Activated CD8-positive, alpha-beta T cell treated with anti-CD3 and anti-CD28 coated beads, Interleukin-2, amount 10 ng/mL, durations not matched to agents 7 days and 5 days (primary cell): Measurements from ENCODE around the gene SUPT4H1. TPM values are rescaled to one million over a fixed set of nuclear protein-coding genes. Genes with fewer than 3 reads are reported as not detected.

Experiments used
- ATAC-seq: fragments of 150-1000 bp; cut with Tn5 transposase; one replicate; pipeline ENCODE4 v1.10.0; 2021; ENCODE audit warnings: moderate library complexity
- CTCF ChIA-PET: fragments of 350-600 bp; sonication (Branson Sonifier 250); formaldehyde crosslinking; loops from one replicate; lab custom pipeline; 2021; ENCODE audit warnings: antibody characterized with exemption; lab: Charles Lee
- POLR2A ChIA-PET: fragments of 350-600 bp; sonication (Branson Sonifier 250); formaldehyde crosslinking; loops from one replicate; lab custom pipeline; 2021; ENCODE audit warnings: antibody characterized with exemption; lab: Charles Lee
- DNase-seq: peaks from one replicate; pipeline ENCODE4 v3.0.0-alpha.2; 2020
- H3K27ac Mint-ChIP-seq: one replicate; pipeline ENCODE4 v1.8.0; 2021; ENCODE audit warnings: mild to moderate bottlenecking, mixed read lengths
- H3K27me3 Mint-ChIP-seq: one replicate; pipeline ENCODE4 v1.8.0; 2021; ENCODE audit warnings: low read depth, mixed read lengths
- H3K36me3 Mint-ChIP-seq: one replicate; pipeline ENCODE4 v1.8.0; 2021; ENCODE audit warnings: low read depth, mixed read lengths
- H3K4me1 Mint-ChIP-seq: one replicate; pipeline ENCODE4 v1.8.0; 2021; ENCODE audit warnings: low read depth, mixed read lengths
- H3K4me3 Mint-ChIP-seq: one replicate; pipeline ENCODE4 v1.8.0; 2021; ENCODE audit warnings: mild to moderate bottlenecking, mixed read lengths
- H3K9me3 Mint-ChIP-seq: one replicate; pipeline ENCODE4 v1.8.0; 2022; ENCODE audit warnings: mixed read lengths; ENCODE audit not compliant: insufficient read depth
- total RNA-seq, 2 experiments: library from RNA; stranded (reverse); gene quantifications; one replicate each; pipeline ENCODE4 v1.2.3, GENCODE V29; 2021

SUPT4H1 gene
- total RNA-seq, 2 experiments from 2014 or later = 75.2 to 90.8 TPM

DNA sequence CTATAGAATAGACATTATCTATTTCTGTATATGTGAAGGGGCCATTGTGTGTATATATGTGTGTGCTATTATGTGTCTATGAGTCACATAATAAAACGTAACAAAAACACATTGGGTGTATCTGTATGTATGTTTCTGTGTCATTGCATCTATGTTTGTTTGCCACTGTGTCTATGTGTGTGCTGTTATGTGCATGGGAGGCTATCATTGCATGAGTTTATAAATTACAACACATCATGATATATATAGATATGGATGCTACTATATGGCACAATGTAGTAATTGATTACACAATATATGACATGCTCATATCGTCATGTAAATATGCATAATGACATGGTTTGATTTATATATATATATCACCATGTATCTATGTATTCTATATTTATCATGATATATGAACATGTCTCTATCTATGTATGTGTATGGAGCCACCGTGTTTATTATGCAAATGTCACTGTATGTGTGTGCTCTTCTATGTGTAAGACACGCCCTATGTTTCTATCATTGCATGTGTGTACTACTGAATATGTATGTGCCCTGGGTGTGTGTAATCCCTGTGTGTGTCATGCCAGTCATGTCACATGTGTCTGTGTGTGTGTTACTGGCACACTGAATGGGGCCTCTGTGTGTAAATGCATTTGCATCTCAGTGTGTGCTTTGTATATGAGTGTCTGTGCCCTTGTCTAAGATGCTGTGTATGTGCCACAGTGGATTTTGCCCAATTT is 22.0 kb downstream of the SUPT4H1 start:
- Mint-ChIP-seq H3K4me1 (peaks cover 42% of the 10 kb centered on the region), H3K36me3 (peaks cover 58% of the 10 kb centered on the region), H3K4me3 (peak overlapping the region; percentile 99), H3K9me3 (no peaks in the 10 kb centered on the region), H3K27me3 (peaks cover 12% of the 10 kb centered on the region), H3K27ac (peak overlapping the region; percentile 92)
- ATAC-seq = no peak
- peak; percentile 72 for DNase-seq
- POLR2A ChIA-PET = interaction anchor here (0.8 to 28.8 kb wide), 6 partner anchors 4 to 1499 kb away, joined by 3 to 2649 read pairs (median 422); partner anchors contain the start of genes SUPT4H1 and TSPOAP1
- CTCF ChIA-PET = interaction anchor here (1.2 to 8.5 kb wide), 3 partner anchors 9 to 15 kb away, joined by 5 to 165 read pairs (median 15); no protein-coding TSS in a partner anchor

DNA sequence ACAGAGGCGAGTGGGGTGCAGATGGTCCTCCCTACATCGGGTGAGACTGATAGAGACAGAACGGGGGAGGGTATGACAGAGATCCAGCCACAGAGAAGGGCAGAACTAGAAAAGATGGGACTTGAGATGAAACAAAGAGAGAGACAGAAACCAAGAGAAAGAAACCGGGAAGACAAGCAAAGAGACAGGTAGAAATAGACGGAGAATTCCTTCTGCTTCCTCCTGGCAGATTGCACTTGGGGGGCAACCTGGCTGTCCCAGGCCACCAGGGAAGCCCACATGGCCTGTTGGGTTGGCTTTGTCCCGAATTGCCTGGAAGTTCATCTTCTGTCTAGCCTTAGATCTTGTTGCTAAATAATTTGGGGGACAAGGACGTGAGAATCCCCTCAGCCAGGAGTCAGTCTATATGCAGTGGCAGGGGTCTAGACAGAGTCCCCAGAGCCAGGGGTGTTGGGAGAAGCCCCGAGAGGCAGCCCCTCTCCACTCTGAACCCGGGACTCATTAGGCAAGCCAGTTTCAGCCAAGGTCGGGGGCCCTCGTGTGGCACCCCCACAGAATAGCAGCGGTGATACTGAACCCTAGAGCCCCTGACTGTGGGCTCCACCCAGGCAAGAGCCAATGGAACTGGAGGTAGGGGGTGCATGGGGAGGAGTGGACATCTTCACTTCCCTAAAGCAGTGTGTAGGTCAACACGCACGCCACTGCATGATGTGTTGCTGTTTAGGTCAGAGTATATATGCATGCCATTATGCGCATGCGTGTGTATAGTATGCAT is 22.8 kb downstream of the SUPT4H1 start:
- Mint-ChIP-seq H3K9me3 (no peaks in the 10 kb centered on the region), H3K36me3 (peaks cover 52% of the 10 kb centered on the region), H3K4me1 (peaks cover 42% of the 10 kb centered on the region), H3K4me3 (peak overlapping the region; percentile 99), H3K27me3 (peaks cover 12% of the 10 kb centered on the region), H3K27ac (peak overlapping the region; percentile 92)
- ChIA-PET POLR2A (interaction anchor here (4.1 to 28.8 kb wide), 3 partner anchors 10 to 24 kb away, joined by 122 to 2649 read pairs (median 255); partner anchors contain the start of gene SUPT4H1), CTCF (interaction anchor here (1.5 to 4.4 kb wide), 3 partner anchors 13 to 23 kb away, joined by 11 to 62 read pairs (median 56); partner anchors contain the start of gene SUPT4H1)
- DNase-seq = peak; percentile 90
- ATAC-seq = peak; percentile 18

DNA sequence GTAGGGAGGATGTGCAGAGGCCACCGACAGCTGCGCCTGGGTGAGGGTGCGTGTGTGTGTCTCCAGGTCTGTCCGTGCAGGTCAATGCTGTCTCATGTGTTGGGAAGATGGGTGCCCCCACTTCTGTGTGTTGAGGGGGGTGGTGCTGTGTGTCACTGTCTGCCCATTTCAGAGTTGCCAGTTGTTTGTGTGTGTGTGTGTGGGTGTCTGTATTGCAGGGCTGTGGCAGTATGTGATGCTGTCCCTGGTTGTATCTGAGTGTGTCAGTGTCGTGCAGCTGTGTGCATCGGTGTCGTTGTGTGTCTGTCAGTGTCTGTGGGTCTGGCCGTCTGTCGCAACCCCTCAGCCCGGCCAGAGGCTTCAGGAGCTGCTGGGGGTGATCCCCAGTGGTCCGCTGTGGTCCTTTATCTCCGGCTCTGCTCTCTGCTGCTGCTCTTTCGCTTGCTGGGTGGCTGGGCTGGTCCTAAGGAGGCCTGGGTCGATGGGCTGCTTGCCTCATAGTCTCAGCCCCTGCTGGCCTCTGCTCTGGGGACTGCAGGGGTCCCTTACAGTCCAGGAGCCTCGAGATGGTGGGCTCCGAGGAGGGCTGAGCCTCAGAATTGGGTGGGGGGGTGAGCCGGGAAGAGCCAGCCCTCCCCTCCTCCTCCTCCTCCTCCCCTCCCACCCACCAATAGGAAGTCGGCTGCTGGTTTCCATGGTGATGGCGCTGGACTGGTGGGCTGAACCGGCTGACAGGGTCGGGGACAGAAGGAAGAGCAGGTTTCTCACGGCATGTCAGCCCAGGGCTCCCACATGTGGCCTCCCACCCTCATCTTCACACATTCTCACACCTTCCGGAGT is 23.6 kb downstream of the SUPT4H1 start, which contains the start of gene TSPOAP1:
TSPOAP1 (minus strand) TSS at position 601 of the 840 bp plus-strand sequence. CDS start 875 bp downstream, outside the sequence.
- Mint-ChIP-seq H3K27me3 (peaks cover 12% of the 10 kb centered on the region), H3K4me1 (peaks cover 42% of the 10 kb centered on the region), H3K4me3 (peak within 1 kb of the TSS; percentile 99), H3K27ac (peak within 1 kb of the TSS; percentile 92), H3K9me3 (no peaks in the 10 kb centered on the region), H3K36me3 (peaks cover 58% of the 10 kb centered on the region)
- CTCF ChIA-PET = interaction anchor here (0.7 to 4.4 kb wide), 8 partner anchors 9 to 89 kb away, joined by 3 to 62 read pairs (median 9); partner anchors contain the start of genes RNF43 and SUPT4H1
- POLR2A ChIA-PET = interaction anchor here (0.7 to 28.8 kb wide), 13 partner anchors 11 to 303 kb away, joined by 3 to 2649 read pairs (median 4); partner anchors contain the start of genes RNF43 and SUPT4H1
- DNase-seq (peak; percentile 92), ATAC-seq (peak; percentile 20)

DNA sequence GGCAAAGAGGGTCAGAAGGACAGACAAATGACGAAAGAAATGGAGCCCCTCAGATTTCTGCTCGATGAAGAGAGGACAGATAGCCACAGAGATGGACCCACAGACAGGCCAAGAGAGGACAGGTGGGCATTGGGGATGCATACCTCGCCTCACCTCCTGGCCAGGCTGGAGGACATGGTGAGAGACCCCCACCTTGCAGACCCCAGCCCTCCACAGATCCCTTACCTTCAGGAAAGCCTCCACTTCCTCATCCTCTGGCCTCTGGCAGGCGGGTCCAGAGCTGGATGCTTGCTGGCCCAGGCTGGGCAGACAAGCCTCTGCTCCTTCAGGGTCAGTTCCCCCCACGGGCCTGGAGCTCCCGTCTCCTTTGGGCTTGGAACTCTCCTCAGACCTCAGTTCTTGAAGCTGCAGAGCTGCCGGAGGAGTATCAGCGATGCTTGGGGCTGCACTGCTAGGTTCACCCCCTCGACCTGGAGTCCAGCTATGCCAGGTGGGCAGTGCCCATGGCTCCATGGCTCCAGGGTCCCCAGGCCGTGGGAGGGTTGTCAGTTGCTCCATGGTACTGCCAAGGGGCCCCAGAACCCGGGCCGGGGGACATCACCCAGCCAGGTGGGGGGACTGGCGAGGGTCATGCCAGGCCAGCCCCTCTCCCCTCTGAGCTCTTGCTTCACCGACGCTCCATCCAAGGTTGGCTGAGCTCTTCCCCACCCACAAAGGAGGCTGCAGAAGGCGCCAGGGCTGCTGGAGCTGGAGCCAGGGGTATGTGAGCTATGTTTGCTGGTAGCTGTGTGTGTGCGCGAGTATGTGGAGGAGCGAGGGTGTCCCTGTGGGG is 24.4 kb downstream of the SUPT4H1 start:
- peaks cover 42% of the 10 kb centered on the region for H3K4me1 Mint-ChIP-seq
- peaks cover 61% of the 10 kb centered on the region for H3K36me3 Mint-ChIP-seq
- ATAC-seq (no peak), DNase-seq (peak; percentile 57)
- peak overlapping the region; percentile 92 for H3K27ac Mint-ChIP-seq
- H3K4me3 Mint-ChIP-seq = peak overlapping the region; percentile 99
- POLR2A ChIA-PET = interaction anchor here (0.6 to 28.8 kb wide), 15 partner anchors 12 to 304 kb away, joined by 3 to 2649 read pairs (median 4); partner anchors contain the start of genes RNF43 and SUPT4H1
- H3K9me3 Mint-ChIP-seq = no peaks in the 10 kb centered on the region
- CTCF ChIA-PET = interaction anchor here (0.7 to 4.4 kb wide), 10 partner anchors 8 to 90 kb away, joined by 3 to 62 read pairs (median 6); partner anchors contain the start of genes RNF43 and SUPT4H1
- peaks cover 12% of the 10 kb centered on the region for H3K27me3 Mint-ChIP-seq

- DNase-seq = peak; percentile 47
- Mint-ChIP-seq H3K9me3 (no peaks in the 10 kb centered on the region), H3K4me1 (peaks cover 38% of the 10 kb centered on the region), H3K36me3 (peaks cover 58% of the 10 kb centered on the region), H3K4me3 (peak overlapping the region; percentile 99), H3K27me3 (peaks cover 8% of the 10 kb centered on the region), H3K27ac (peak overlapping the region; percentile 92)
- ATAC-seq = no peak
- ChIA-PET CTCF (interaction anchor here (0.7 to 4.4 kb wide), 12 partner anchors 7 to 91 kb away, joined by 3 to 62 read pairs (median 6); partner anchors contain the start of gene RNF43), POLR2A (interaction anchor here (0.9 to 28.8 kb wide), 9 partner anchors 12 to 113 kb away, joined by 3 to 2649 read pairs (median 6); partner anchors contain the start of genes RNF43 and SUPT4H1)
Measured at GRCh38 chr17:58326609-58327362, 25.2 kb downstream of the SUPT4H1 start.

DNA sequence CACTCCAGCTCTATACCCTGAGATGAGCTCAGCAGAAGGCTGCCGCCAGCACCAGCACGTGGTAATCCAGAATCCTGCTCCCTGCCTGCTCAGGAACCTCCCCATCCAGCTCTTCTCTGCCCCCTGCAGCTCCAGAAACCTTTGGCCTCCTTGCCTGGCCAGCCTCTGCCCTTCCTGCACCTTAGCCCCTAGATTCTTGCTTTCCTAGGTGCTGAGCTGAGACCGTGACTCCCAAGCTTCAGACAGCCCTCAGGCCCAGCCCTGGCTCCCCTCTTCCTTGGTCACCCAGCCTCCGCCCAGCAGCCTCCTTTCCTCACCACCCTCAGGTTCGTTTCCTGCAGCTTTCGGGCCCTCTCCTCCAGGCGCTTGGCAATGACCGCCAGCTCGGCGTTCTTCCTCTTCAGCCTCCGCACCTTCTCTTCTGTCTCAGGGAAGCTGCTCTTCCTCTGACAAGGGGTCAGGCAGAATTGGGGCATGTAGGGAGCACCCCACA is 26.0 kb downstream of the SUPT4H1 start:
- H3K27ac Mint-ChIP-seq = peak overlapping the region; percentile 60

DNA sequence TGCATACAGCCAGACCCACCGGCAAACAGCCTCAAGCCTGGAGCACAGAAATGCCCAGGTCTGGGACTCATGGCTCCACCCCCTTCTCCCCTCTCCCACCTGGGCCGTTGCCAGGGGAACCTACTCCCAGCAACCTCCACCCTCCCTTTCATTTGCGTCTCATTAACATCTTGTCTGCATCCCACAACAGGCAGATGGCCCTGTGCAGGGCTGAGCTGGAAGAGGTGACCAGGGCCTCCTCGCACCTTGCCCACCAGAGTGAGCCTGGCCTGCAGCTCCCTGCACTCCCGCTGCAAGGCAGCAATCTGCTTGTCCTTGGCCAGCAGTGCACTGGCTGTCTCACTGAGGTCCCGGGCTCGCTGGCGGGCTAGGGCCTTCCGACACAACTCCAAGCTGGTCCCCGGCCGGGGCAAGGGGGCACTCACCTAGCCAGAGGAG is 26.7 kb downstream of the SUPT4H1 start:
- no peak for ATAC-seq
- Mint-ChIP-seq H3K4me1 (peaks cover 38% of the 10 kb centered on the region), H3K9me3 (no peaks in the 10 kb centered on the region), H3K4me3 (peak overlapping the region; percentile 27), H3K36me3 (peaks cover 51% of the 10 kb centered on the region), H3K27ac (peak overlapping the region; percentile 75), H3K27me3 (peaks cover 6% of the 10 kb centered on the region)
- POLR2A ChIA-PET = interaction anchor here (0.7 to 28.8 kb wide), 7 partner anchors 10 to 92 kb away, joined by 3 to 2649 read pairs (median 6); partner anchors contain the start of genes RNF43 and SUPT4H1
- peak; percentile 57 for DNase-seq
- CTCF ChIA-PET = interaction anchor here (0.8 to 4.4 kb wide), 8 partner anchors 9 to 93 kb away, joined by 3 to 62 read pairs (median 6); no protein-coding TSS in a partner anchor

More for the DNA sequence above, 26.0 kb downstream of the SUPT4H1 start:
- Mint-ChIP-seq H3K4me1 (peaks cover 38% of the 10 kb centered on the region), H3K9me3 (no peaks in the 10 kb centered on the region), H3K27me3 (peaks cover 6% of the 10 kb centered on the region), H3K36me3 (peaks cover 55% of the 10 kb centered on the region), H3K4me3 (peak overlapping the region; percentile 51)
- DNase-seq (peak; percentile 57), ATAC-seq (no peak)
- ChIA-PET POLR2A (interaction anchor here (0.7 to 28.8 kb wide), 8 partner anchors 11 to 113 kb away, joined by 3 to 2649 read pairs (median 6); partner anchors contain the start of genes RNF43 and SUPT4H1), CTCF (interaction anchor here (0.8 to 4.4 kb wide), 9 partner anchors 9 to 92 kb away, joined by 3 to 62 read pairs (median 6); no protein-coding TSS in a partner anchor)

DNA sequence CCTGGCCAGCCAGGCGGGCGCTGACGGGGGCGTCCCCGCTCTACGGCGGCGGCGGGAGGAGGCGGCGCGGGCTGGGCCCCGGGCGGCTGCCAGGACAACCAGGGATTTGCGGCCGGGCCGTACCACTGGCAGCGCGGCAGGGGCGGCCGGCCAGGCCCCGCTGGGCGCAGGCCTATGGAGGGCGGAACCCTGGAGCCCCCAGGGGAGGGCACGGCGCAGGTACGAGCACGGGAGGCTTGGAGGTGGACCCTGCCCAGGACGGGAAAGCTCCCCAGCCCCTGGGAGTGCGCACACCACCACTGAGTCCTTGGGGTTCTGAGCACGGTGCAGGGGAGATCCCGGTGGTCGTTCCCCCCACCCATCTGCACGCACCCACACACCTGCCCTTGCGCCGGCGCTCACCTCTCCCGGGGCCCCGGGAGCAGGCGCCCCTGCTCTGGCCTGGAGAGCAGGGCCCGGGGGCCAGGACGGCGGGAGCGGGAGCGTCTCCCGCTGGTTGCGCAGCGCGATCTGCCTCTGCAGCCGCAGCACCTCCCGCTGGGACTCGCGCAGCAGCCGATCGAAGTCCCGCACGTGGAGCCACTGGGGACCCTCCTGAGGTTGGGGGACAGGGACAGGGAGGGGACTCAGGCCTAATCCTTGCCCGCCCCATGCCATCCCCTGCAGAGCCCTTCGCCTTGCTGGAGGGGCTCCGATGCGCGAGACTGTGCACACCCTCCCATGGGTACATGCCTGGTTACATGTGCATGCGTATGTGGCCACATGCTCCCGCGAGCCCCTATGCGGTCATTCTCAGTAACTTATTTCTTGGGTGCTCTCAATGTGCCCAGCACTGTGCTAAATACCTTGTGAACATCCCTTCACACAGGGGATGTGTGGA is 27.4 kb downstream of the SUPT4H1 start:
- Mint-ChIP-seq H3K27me3 (peaks cover 6% of the 10 kb centered on the region), H3K27ac (peak overlapping the region; percentile 75), H3K4me1 (peaks cover 37% of the 10 kb centered on the region), H3K4me3 (peak overlapping the region; percentile 27), H3K9me3 (no peaks in the 10 kb centered on the region), H3K36me3 (peaks cover 46% of the 10 kb centered on the region)
- ATAC-seq = no peak
- POLR2A ChIA-PET = interaction anchor here (1.3 to 28.8 kb wide), 5 partner anchors 9 to 36 kb away, joined by 4 to 2649 read pairs (median 122); partner anchors contain the start of gene SUPT4H1
- CTCF ChIA-PET = interaction anchor here (3.9 to 4.4 kb wide), 2 partner anchors 8 to 21 kb away, joined by 56 to 62 read pairs; no protein-coding TSS in a partner anchor
- peak; percentile 30 for DNase-seq
